Measurements from ENCODE around the gene GSTA1.
"Not testable (repeated sequence)": the region's sequence is repeated elsewhere in the genome, so short reads cannot be mapped to it uniquely, and the experiment has no call there.

DNA sequence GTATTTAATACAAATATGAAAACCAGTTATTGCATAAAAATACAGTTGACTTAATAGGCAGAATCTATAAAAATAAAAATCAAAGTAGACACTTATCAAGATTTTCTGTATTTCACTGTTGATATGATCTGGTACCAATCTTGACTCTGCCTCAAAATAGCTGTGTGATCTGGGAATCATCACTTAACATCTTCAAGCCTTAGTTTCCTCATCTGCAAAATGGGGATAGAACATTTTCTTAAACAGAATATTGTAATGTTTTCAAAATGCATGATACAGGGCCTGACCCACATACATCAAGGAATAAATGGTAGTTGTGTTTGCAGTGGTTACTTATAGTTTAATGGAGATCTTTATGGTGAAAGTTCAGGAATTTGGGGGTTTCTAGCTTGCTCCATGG is 21.4 kb downstream of the GSTA1 start:
- TF ChIP-seq, protein P1, sequence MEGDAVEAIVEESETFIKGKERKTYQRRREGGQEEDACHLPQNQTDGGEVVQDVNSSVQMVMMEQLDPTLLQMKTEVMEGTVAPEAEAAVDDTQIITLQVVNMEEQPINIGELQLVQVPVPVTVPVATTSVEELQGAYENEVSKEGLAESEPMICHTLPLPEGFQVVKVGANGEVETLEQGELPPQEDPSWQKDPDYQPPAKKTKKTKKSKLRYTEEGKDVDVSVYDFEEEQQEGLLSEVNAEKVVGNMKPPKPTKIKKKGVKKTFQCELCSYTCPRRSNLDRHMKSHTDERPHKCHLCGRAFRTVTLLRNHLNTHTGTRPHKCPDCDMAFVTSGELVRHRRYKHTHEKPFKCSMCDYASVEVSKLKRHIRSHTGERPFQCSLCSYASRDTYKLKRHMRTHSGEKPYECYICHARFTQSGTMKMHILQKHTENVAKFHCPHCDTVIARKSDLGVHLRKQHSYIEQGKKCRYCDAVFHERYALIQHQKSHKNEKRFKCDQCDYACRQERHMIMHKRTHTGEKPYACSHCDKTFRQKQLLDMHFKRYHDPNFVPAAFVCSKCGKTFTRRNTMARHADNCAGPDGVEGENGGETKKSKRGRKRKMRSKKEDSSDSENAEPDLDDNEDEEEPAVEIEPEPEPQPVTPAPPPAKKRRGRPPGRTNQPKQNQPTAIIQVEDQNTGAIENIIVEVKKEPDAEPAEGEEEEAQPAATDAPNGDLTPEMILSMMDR (IDR thresholded peaks at IDR 0.05): not testable (repeated sequence)
- not testable (repeated sequence) for TF ChIP-seq SIN3A (IDR thresholded peaks at IDR 0.05; ENCODE audit: borderline replicate concordance, insufficient read depth, low read depth, low read length); POLR2AphosphoS5 (IDR thresholded peaks at IDR 0.05; ENCODE audit: low read depth, low read length); TCF7L2 (IDR thresholded peaks at IDR 0.05; ENCODE audit: low read depth, low read length)
- TF ChIP-seq, protein P2, sequence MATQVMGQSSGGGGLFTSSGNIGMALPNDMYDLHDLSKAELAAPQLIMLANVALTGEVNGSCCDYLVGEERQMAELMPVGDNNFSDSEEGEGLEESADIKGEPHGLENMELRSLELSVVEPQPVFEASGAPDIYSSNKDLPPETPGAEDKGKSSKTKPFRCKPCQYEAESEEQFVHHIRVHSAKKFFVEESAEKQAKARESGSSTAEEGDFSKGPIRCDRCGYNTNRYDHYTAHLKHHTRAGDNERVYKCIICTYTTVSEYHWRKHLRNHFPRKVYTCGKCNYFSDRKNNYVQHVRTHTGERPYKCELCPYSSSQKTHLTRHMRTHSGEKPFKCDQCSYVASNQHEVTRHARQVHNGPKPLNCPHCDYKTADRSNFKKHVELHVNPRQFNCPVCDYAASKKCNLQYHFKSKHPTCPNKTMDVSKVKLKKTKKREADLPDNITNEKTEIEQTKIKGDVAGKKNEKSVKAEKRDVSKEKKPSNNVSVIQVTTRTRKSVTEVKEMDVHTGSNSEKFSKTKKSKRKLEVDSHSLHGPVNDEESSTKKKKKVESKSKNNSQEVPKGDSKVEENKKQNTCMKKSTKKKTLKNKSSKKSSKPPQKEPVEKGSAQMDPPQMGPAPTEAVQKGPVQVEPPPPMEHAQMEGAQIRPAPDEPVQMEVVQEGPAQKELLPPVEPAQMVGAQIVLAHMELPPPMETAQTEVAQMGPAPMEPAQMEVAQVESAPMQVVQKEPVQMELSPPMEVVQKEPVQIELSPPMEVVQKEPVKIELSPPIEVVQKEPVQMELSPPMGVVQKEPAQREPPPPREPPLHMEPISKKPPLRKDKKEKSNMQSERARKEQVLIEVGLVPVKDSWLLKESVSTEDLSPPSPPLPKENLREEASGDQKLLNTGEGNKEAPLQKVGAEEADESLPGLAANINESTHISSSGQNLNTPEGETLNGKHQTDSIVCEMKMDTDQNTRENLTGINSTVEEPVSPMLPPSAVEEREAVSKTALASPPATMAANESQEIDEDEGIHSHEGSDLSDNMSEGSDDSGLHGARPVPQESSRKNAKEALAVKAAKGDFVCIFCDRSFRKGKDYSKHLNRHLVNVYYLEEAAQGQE (IDR thresholded peaks at IDR 0.05; ENCODE audit: insufficient read depth in 1 of 2, low read depth in 2 of 2, low read length in 1 of 2): not testable (repeated sequence)
